Stimulated activated CD8-positive, alpha-beta memory T cell treated with anti-CD3 and anti-CD28 coated beads, Interleukin-4, amount 100 ng/mL, for 4 hours (primary cell): ENCODE results near the gene KCNAB2.

Source experiments
- DNase-seq, 2 donors: peaks; one replicate each; pipeline ENCODE4 v3.0.0-alpha.2; 2020; ENCODE audit warnings: low read depth in 2 of 2, low spot score in 1 of 2

The KCNAB2 gene

DNA sequence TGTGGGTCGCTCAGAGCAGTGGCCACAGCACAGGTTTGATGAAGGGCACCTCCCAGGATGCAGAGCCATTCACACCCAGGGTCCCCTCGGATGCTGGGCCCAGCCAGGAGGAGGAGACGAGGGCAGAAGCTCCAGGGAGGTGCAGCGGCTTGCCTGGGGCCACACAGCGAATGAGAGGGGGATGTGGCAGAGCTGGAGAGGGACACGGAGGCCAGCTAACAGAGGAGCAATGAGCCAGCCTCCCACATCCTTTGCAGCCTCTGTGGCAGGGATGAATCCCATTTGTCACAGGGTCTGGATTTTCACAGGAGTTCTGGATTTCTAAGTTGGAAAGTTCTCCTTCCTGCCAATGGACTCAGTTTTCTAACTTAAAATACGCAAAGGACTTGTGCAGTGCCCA is 98.5 kb downstream of the KCNAB2 start:
- no peak for DNase-seq

GRCh38 chr1:6144647-6145395 is 99.1 kb downstream of the KCNAB2 start:
- DNase-seq = no peak

DNA sequence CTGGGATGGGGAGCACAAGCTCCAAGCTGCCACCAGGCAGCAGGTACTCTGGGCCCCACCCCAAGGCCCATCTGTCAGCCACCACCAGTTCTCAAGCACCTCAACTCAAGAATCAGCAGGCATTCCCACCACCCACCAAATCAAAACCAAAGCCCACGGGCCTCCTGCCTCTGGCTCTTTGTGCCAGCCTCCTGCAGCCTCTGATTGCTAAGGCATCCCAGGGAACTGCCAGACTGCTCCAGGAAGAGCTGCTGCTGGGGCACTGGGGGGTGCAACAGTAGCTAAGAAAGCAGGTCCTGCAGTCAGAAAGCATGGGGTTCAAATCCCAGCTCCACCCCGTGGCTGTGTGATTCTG is 99.7 kb downstream of the KCNAB2 start:
- no peak for DNase-seq

- no peak for DNase-seq
Observed at GRCh38 chr1:6145864-6146410, 100.2 kb downstream of the KCNAB2 start.

DNA sequence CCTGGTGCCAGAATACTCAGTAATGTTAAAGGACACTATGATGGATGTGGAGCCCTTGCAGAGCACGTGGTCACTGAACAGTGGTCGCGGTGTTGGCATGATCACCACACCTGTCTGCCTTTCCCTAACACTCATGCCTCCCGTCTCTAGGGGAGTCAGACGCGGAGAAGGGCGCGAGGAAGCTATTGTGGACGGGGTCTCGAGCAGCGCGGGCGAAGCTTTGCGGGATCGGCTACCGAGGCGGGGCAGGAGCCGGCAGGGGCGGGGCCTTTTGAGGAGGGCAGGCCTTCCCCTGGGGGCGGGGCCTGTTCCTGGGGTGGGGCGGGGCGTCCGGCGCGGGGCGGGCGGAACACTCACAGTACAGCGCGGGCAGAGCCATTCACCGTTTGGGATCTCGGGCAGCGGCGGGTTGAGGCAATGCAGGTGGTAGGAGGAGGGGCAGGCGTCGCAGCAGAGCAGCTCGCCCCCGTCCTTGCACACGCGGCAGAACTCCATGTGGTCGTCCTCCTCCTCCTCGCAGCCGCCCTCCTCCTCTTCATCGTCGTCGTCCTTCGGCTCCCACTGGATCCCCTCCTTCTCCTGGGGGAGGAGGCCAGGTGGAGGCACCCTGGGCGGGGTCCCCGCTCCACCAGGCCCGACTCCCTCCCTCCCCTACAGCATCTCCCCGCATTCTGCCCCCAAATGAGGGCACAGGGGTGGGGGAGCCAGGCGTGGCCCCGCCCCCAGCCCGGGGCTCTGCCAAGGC is 103.0 kb downstream of the KCNAB2 start:
- peak; percentile 27 to 42 for DNase-seq

DNA sequence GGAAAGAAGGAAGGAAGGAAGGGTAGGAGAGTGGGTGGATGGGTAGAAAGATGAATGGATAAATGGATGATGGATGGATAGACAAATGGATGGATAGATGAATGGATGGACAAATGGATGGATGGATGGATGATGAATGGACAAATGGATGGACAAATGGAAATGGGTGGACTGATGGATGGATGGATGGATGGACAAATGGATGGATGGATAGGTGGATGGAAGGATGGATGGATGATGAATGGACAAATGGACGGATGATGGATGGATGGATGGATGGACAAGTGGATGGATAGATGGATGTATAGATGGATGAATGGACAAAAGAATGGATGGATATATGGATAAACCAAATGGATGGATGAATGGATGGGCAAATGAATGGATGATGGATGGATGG is 103.9 kb downstream of the KCNAB2 start:
- DNase-seq = no peak

- no peak for DNase-seq
Observed at GRCh38 chr1:6150006-6150938, 104.6 kb downstream of the KCNAB2 start.
